ENCODE results near the gene TOM1L2. TPM values are rescaled to one million over a fixed set of nuclear protein-coding genes. Genes with fewer than 3 reads are reported as not detected.

Gene TOM1L2
- total and polyA plus RNA-seq, 8 donors, result 51.2 to 71.2 (median 57.4) TPM

- H3K36me3 ChIP-seq, result peaks cover 0 to 5% of the 10 kb centered on the region in 2 donors
- ATAC-seq (no peak), DNase-seq (no peak)
- no peak overlapping the region for H3K4me3 ChIP-seq
- H3K27ac ChIP-seq, result no peak overlapping the region
- H3K4me1 ChIP-seq, result peaks cover 7 to 18% of the 10 kb centered on the region in 2 donors
- H3K27me3 ChIP-seq, result no peaks in the 10 kb centered on the region
- intact Hi-C loops (cut with DNase I), result no loop called here
- no peaks in the 10 kb centered on the region for H3K9me3 ChIP-seq
- no peak for TF ChIP-seq CTCF (IDR thresholded peaks at IDR 0.05)
These were observed 115.8 kb downstream of the TOM1L2 start for GRCh38 chr17:17856386-17856785.

- Histone ChIP-seq H3K4me1 (peaks cover 7 to 18% of the 10 kb centered on the region in 2 donors), H3K27ac (no peak overlapping the region)
- ATAC-seq, result no peak
These were observed 116.2 kb downstream of the TOM1L2 start for GRCh38 chr17:17855976-17856375.

GRCh38 chr17:17853811-17854447, 118.3 kb downstream of the TOM1L2 start:
- H3K4me3 ChIP-seq, result no peak overlapping the region
- no peaks in the 10 kb centered on the region for H3K9me3 ChIP-seq
- intact Hi-C loops (cut with DNase I), result no loop called here
- no peak for TF ChIP-seq CTCF (IDR thresholded peaks at IDR 0.05)
- DNase-seq, result no peak
- no peaks in the 10 kb centered on the region for H3K27me3 ChIP-seq
- H3K27ac ChIP-seq, result no peak overlapping the region
- peaks cover 17 to 27% of the 10 kb centered on the region in 2 donors for H3K4me1 ChIP-seq
- ATAC-seq, result no peak
- no peaks in the 10 kb centered on the region for H3K36me3 ChIP-seq

More at GRCh38 chr17:17855976-17856375, 116.2 kb downstream of the TOM1L2 start:
- H3K36me3 ChIP-seq, result peaks cover 0 to under 1% of the 10 kb centered on the region in 2 donors
- no peaks in the 10 kb centered on the region for H3K9me3 ChIP-seq
- intact Hi-C loops (cut with DNase I), result no loop called here
- TF ChIP-seq CTCF (IDR thresholded peaks at IDR 0.05), result no peak
- no peak for DNase-seq
- no peaks in the 10 kb centered on the region for H3K27me3 ChIP-seq
- H3K4me3 ChIP-seq, result no peak overlapping the region

- intact Hi-C loops (cut with DNase I), result no loop called here
These were observed 119.3 kb downstream of the TOM1L2 start for GRCh38 chr17:17852930-17853329.

More at GRCh38 chr17:17852930-17853329, 119.3 kb downstream of the TOM1L2 start:
- Histone ChIP-seq H3K27me3 (no peaks in the 10 kb centered on the region), H3K4me1 (peaks cover 26 to 37% of the 10 kb centered on the region in 2 donors), H3K27ac (no peak overlapping the region), H3K4me3 (no peak overlapping the region), H3K36me3 (no peaks in the 10 kb centered on the region), H3K9me3 (no peaks in the 10 kb centered on the region)
- DNase-seq (no peak), ATAC-seq (no peak)
- no peak for TF ChIP-seq CTCF (IDR thresholded peaks at IDR 0.05)
